ENCODE data around the gene NKX6-1. TPM values are rescaled to one million over a fixed set of nuclear protein-coding genes. Genes with fewer than 3 reads are reported as not detected.

Gene NKX6-1
- 0.85 TPM in 1 of 2 replicates, not detected in the other for total RNA-seq

GRCh38 chr4:84498935-84499623 is at the start of gene NKX6-1:
Gene NKX6-1 (minus strand): TSS chr4:84499292. CDS start chr4:84498228, 1,064 bp downstream.

Other genes starting within 250 kb of the NKX6-1 start
- under 0.01 TPM in 1 of 2 replicates, not detected in the other for gene CDS1, start 83.8 kb upstream of the NKX6-1 start, total RNA-seq

All from pericardium fibroblast (primary cell).